ENCODE measurements around the gene MMP13. TPM values are rescaled to one million over a fixed set of nuclear protein-coding genes. Genes with fewer than 3 reads are reported as not detected.

MMP13 gene
- total RNA-seq, 3 donors from 2014 or later (not counting 1 experiment from before 2014, with no cell fraction given) = not detected

GRCh38 chr11:102929972-102930371 is 25.6 kb downstream of the MMP13 start:
- Histone ChIP-seq H3K9me3 (ENCODE audit: control insufficient read depth, insufficient read depth, low read length) (no peaks in the 10 kb centered on the region), H3K27ac (ENCODE audit: low read length) (no peak overlapping the region), H3K36me3 (ENCODE audit: control insufficient read depth, insufficient read depth, low read length) (no peaks in the 10 kb centered on the region), H3K27me3 (ENCODE audit: control insufficient read depth, insufficient read depth, low read length) (peaks cover 2% of the 10 kb centered on the region), H3K4me3 (ENCODE audit: low read length) (no peak overlapping the region), H3K4me1 (ENCODE audit: control insufficient read depth, insufficient read depth, low read length) (no peaks in the 10 kb centered on the region)
- Mint-ChIP-seq H3K4me1 (no peaks in the 10 kb centered on the region), H3K27ac (no peak overlapping the region), H3K9me3 (no peaks in the 10 kb centered on the region), H3K27me3 (ENCODE audit: low read depth in 2 of 2) (peaks cover 0 to 3% of the 10 kb centered on the region in 2 donors), H3K4me3 (no peak overlapping the region), H3K36me3 (no peaks in the 10 kb centered on the region)
- TF ChIP-seq CTCF (IDR thresholded peaks at IDR 0.05) = no peak
- ATAC-seq (no peak), DNase-seq (no peak)
- 91% methylated on average over 1 of the region's 1 CpG for WGBS (ENCODE audit: insufficient coverage)
- intact Hi-C loops (cut with micrococcal nuclease) = no loop called here

- no peak for TF ChIP-seq CTCF (IDR thresholded peaks at IDR 0.05)
- Mint-ChIP-seq H3K36me3 (no peaks in the 10 kb centered on the region), H3K27me3 (ENCODE audit: low read depth in 2 of 2) (peaks cover 0 to 3% of the 10 kb centered on the region in 2 donors), H3K4me3 (no peak overlapping the region), H3K4me1 (no peaks in the 10 kb centered on the region), H3K9me3 (no peaks in the 10 kb centered on the region), H3K27ac (no peak overlapping the region)
- Histone ChIP-seq H3K9me3 (ENCODE audit: control insufficient read depth, insufficient read depth, low read length) (no peaks in the 10 kb centered on the region), H3K4me1 (ENCODE audit: control insufficient read depth, insufficient read depth, low read length) (no peaks in the 10 kb centered on the region), H3K36me3 (ENCODE audit: control insufficient read depth, insufficient read depth, low read length) (no peaks in the 10 kb centered on the region), H3K27ac (ENCODE audit: low read length) (no peak overlapping the region), H3K4me3 (ENCODE audit: low read length) (no peak overlapping the region), H3K27me3 (ENCODE audit: control insufficient read depth, insufficient read depth, low read length) (peaks cover 2% of the 10 kb centered on the region)
- 86% methylated on average over 2 of the region's 3 CpGs for WGBS (ENCODE audit: insufficient coverage)
- DNase-seq (no peak), ATAC-seq (no peak)
- intact Hi-C loops (cut with micrococcal nuclease) = no loop called here
Measured at GRCh38 chr11:102929166-102929565, 26.4 kb downstream of the MMP13 start.

- peaks cover 0 to 3% of the 10 kb centered on the region in 2 donors for H3K27me3 Mint-ChIP-seq (ENCODE audit: low read depth in 2 of 2)
- H3K9me3 ChIP-seq (ENCODE audit: control insufficient read depth, insufficient read depth, low read length) = no peaks in the 10 kb centered on the region
- intact Hi-C loops (cut with micrococcal nuclease) = no loop called here
- peaks cover 2% of the 10 kb centered on the region for H3K27me3 ChIP-seq (ENCODE audit: control insufficient read depth, insufficient read depth, low read length)
- H3K4me1 ChIP-seq (ENCODE audit: control insufficient read depth, insufficient read depth, low read length) = no peaks in the 10 kb centered on the region
- no peaks in the 10 kb centered on the region for H3K36me3 Mint-ChIP-seq
- H3K4me3 Mint-ChIP-seq = no peak overlapping the region
- ATAC-seq (no peak), DNase-seq (no peak)
- H3K27ac ChIP-seq (ENCODE audit: low read length) = no peak overlapping the region
- H3K4me1 Mint-ChIP-seq = no peaks in the 10 kb centered on the region
- 82% methylated on average over 4 of the region's 4 CpGs for WGBS (ENCODE audit: insufficient coverage)
- H3K4me3 ChIP-seq (ENCODE audit: low read length) = no peak overlapping the region
- no peaks in the 10 kb centered on the region for H3K9me3 Mint-ChIP-seq
- no peaks in the 10 kb centered on the region for H3K36me3 ChIP-seq (ENCODE audit: control insufficient read depth, insufficient read depth, low read length)
- TF ChIP-seq CTCF (IDR thresholded peaks at IDR 0.05) = no peak
- H3K27ac Mint-ChIP-seq = no peak overlapping the region
Measured at GRCh38 chr11:102928247-102928646, 27.3 kb downstream of the MMP13 start.

- H3K4me1 ChIP-seq (ENCODE audit: control insufficient read depth, insufficient read depth, low read length) = no peaks in the 10 kb centered on the region
- intact Hi-C loops (cut with micrococcal nuclease) = no loop called here
- ATAC-seq (no peak), DNase-seq (no peak)
- H3K36me3 ChIP-seq (ENCODE audit: control insufficient read depth, insufficient read depth, low read length) = no peaks in the 10 kb centered on the region
- peaks cover 2% of the 10 kb centered on the region for H3K27me3 ChIP-seq (ENCODE audit: control insufficient read depth, insufficient read depth, low read length)
- no peak for TF ChIP-seq CTCF (IDR thresholded peaks at IDR 0.05)
- no peaks in the 10 kb centered on the region for H3K9me3 ChIP-seq (ENCODE audit: control insufficient read depth, insufficient read depth, low read length)
- Mint-ChIP-seq H3K4me3 (no peak overlapping the region), H3K9me3 (no peaks in the 10 kb centered on the region), H3K27me3 (ENCODE audit: low read depth in 2 of 2) (peaks cover 0 to 3% of the 10 kb centered on the region in 2 donors), H3K36me3 (no peaks in the 10 kb centered on the region), H3K27ac (no peak overlapping the region), H3K4me1 (no peaks in the 10 kb centered on the region)
- no peak overlapping the region for H3K4me3 ChIP-seq (ENCODE audit: low read length)
- no peak overlapping the region for H3K27ac ChIP-seq (ENCODE audit: low read length)
Measured at GRCh38 chr11:102927624-102927990, 27.9 kb downstream of the MMP13 start.

Data from natural killer cell (primary cell).